Uterus (tissue), 2 donors: ENCODE data around the gene HUNK.

Experiments used
- POLR2A ChIP-seq, 2 donors: fragments of 450-650 bp; IDR thresholded peaks; one replicate each; pipeline ENCODE4 v1.6.1; 2016; ENCODE audit warnings: antibody characterized with exemption in 2 of 2, mild to moderate bottlenecking in 1 of 2, moderate library complexity in 1 of 2
- TF ChIP-seq, protein P1 (sequence below), 4 experiments: fragments of 200-600 bp in 2 of 4; fragments of 450-650 bp in 2 of 4; sonication (generic) in 2 of 4; IDR thresholded peaks; one replicate each; pipeline ENCODE4 v1.5.1; 2016 to 2019; ENCODE audit warnings: antibody characterized with exemption in 4 of 4, mild to moderate bottlenecking in 2 of 4, moderate library complexity in 1 of 4

DNA sequence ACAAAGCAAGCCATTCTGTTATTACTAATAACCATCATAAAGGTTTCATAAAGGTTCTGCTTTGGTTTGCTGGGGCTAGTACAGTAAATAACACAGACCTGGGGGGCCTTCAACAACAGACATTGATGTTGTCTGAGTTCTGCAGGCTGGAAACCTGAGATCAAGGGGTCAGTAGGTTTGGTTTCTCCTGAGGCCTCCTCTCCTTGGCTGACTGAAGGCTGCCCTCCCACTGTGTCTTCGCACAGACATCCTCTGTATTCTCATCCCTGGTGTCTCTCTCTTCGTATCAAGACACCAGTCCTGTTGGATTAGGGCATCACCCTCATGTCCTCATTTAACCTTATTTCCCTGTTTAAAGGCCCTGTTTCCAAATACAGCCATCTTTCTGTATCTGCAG lies 37.3 kb downstream of the HUNK start:
- TF ChIP-seq POLR2A (IDR thresholded peaks at IDR 0.05) = no peak
- TF ChIP-seq, protein P1, sequence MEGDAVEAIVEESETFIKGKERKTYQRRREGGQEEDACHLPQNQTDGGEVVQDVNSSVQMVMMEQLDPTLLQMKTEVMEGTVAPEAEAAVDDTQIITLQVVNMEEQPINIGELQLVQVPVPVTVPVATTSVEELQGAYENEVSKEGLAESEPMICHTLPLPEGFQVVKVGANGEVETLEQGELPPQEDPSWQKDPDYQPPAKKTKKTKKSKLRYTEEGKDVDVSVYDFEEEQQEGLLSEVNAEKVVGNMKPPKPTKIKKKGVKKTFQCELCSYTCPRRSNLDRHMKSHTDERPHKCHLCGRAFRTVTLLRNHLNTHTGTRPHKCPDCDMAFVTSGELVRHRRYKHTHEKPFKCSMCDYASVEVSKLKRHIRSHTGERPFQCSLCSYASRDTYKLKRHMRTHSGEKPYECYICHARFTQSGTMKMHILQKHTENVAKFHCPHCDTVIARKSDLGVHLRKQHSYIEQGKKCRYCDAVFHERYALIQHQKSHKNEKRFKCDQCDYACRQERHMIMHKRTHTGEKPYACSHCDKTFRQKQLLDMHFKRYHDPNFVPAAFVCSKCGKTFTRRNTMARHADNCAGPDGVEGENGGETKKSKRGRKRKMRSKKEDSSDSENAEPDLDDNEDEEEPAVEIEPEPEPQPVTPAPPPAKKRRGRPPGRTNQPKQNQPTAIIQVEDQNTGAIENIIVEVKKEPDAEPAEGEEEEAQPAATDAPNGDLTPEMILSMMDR (IDR thresholded peaks at IDR 0.05) = no peak
